Measurements from ENCODE around the gene NYAP2. TPM values are rescaled to one million over a fixed set of nuclear protein-coding genes. Genes with fewer than 3 reads are reported as not detected.

The NYAP2 gene
- total RNA-seq, 2 experiments from 2014 or later, result not detected

DNA sequence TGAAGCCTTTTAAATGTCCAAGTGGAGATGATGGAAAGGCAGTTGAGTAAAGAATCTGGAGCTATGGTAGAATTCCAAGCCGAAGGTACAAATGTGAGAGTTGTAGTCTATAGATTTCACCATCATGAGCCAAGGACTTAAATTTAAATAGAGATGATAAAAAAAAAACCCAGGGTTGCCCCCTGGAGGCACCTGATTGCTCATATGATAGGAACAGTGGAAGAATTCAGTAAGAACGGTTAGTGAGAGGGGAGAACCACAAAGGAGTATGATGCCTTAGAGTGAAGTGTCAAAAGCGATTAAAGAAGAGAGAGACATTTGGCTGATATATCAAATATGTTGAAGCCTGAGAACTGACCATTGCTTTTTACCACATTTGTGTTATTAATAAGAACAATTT lies 11.9 kb downstream of the NYAP2 start:
- no peak overlapping the region for H3K27ac Mint-ChIP-seq
- DNase-seq, result no peak
- no peak overlapping the region for H3K4me3 Mint-ChIP-seq

DNA sequence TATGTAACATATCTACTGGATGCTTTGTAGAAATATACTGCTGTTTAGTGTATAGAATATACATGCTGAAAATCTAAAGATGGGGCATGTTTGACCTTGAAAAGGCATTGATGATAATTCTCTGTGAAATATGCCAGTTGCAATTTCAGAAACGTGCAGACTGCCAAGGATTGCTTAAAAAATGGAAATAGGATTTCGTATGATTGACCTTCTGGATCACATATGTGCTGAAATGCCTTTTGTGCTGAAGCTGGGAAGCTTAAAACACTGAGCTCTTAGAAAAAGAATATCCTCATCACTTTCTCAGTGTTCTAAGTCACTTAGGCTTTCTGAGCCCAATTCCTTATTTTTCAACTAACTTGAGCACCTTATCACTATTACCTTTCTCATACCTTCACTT lies 14.3 kb downstream of the NYAP2 start:
- Mint-ChIP-seq H3K36me3 (ENCODE audit: low read depth) (no peaks in the 10 kb centered on the region), H3K9me3 (no peaks in the 10 kb centered on the region), H3K27ac (no peak overlapping the region), H3K27me3 (peaks cover 6% of the 10 kb centered on the region), H3K4me1 (no peaks in the 10 kb centered on the region), H3K4me3 (no peak overlapping the region)
- CTCF ChIA-PET, result interaction anchor here (0.6 kb wide), 1 partner anchor 252 kb away, joined by 3 read pairs; no protein-coding TSS in a partner anchor
- POLR2A ChIA-PET, result no interaction called here
- DNase-seq, result no peak

More for the DNA sequence above, 11.9 kb downstream of the NYAP2 start:
- ChIA-PET POLR2A (no interaction called here), CTCF (no interaction called here)
- Mint-ChIP-seq H3K9me3 (no peaks in the 10 kb centered on the region), H3K4me1 (no peaks in the 10 kb centered on the region), H3K36me3 (ENCODE audit: low read depth) (no peaks in the 10 kb centered on the region), H3K27me3 (peaks cover 2% of the 10 kb centered on the region)

DNA sequence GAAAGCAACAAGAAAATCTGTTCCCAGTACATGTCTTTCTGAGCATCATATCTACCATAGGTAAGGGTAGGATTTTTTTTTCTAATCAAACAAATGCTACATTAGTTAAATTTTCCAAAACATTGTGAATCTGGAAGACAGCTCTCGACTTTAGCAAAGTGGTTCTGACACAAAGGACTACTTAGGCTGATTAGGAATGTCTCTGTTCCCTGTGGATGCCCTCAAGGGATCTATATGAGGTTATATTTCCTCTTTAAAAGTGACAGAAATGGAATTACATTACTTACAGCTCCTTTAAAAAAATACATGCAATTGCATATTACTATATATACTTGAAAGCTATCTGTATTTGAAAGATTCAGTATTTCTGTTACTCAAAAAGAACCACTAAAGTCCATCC lies 15.4 kb downstream of the NYAP2 start:
- ChIA-PET CTCF (interaction anchor here (1.0 kb wide), 1 partner anchor 23 kb away, joined by 3 read pairs; no protein-coding TSS in a partner anchor), POLR2A (no interaction called here)
- Mint-ChIP-seq H3K4me3 (no peak overlapping the region), H3K9me3 (no peaks in the 10 kb centered on the region), H3K27ac (no peak overlapping the region), H3K36me3 (ENCODE audit: low read depth) (no peaks in the 10 kb centered on the region), H3K27me3 (peaks cover 6% of the 10 kb centered on the region), H3K4me1 (no peaks in the 10 kb centered on the region)
- no peak for DNase-seq

DNA sequence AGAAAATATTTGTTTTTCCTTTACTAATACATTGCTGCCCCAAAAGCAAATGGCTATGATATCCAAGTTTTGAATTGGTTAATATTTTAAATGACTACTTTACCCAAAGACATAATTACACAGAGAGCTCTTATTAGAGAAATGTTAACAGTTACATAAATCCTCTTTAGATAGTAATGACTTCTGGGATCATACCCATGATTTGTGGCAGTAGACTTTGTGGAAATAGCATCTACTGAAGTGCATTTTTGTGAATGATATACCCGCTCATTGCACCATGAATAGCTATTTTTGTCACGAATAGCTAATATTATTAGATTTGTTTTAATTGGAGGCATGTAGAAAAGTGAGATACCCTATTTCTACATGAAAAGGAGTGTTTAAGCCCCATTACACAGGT lies 15.8 kb downstream of the NYAP2 start:
- no peak for DNase-seq
- Mint-ChIP-seq H3K9me3 (no peaks in the 10 kb centered on the region), H3K4me3 (no peak overlapping the region), H3K27ac (no peak overlapping the region), H3K36me3 (ENCODE audit: low read depth) (no peaks in the 10 kb centered on the region), H3K4me1 (no peaks in the 10 kb centered on the region), H3K27me3 (peaks cover 6% of the 10 kb centered on the region)
- ChIA-PET POLR2A (no interaction called here), CTCF (interaction anchor here (1.0 kb wide), 1 partner anchor 23 kb away, joined by 3 read pairs; no protein-coding TSS in a partner anchor)

GRCh38 chr2:225415792-225416191 lies 16.3 kb downstream of the NYAP2 start:
- Mint-ChIP-seq H3K9me3 (no peaks in the 10 kb centered on the region), H3K27me3 (peaks cover 6% of the 10 kb centered on the region), H3K4me3 (no peak overlapping the region), H3K27ac (no peak overlapping the region), H3K4me1 (no peaks in the 10 kb centered on the region), H3K36me3 (ENCODE audit: low read depth) (no peaks in the 10 kb centered on the region)
- no peak for DNase-seq
- ChIA-PET POLR2A (no interaction called here), CTCF (interaction anchor here (1.0 kb wide), 1 partner anchor 23 kb away, joined by 3 read pairs; no protein-coding TSS in a partner anchor)

DNA sequence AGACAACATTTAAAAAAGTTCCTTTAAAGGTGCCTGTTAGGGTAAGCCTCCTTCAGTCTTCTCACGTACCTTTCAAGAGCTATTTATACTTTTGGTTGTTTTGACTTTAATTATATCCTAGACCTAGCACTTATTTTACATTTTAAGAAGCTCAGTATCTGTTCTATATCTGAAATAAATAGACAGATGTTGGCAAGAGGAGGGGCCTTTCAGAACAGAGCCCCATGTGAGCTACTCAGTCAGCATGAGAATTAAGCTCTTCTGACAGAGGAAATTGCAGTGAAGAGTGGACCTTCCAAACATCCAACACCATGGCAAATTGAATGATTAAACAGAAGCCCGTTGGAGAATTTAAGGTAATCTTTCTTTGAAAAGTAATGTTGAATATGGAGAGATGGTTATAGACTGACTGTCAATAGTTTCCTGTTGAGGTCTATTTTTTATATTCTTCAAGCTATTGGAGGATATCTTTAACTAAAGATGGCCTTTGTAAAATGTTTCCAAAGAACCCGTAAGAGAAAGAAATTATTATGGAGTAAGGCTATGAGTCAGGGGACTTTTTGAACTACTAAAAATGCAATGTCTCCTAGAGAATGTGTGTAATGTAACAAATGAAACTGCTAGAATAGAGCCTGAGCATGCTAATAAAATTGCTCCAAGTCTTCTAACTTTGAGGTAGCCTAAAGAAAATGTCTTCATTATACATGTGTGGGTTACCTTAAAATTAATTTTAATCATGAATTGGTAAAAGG lies 17.3 kb downstream of the NYAP2 start:
- no peaks in the 10 kb centered on the region for H3K9me3 Mint-ChIP-seq
- DNase-seq, result no peak
- ChIA-PET CTCF (no interaction called here), POLR2A (no interaction called here)
- H3K27me3 Mint-ChIP-seq, result peaks cover 6% of the 10 kb centered on the region
- H3K4me3 Mint-ChIP-seq, result no peak overlapping the region
- no peaks in the 10 kb centered on the region for H3K36me3 Mint-ChIP-seq (ENCODE audit: low read depth)
- H3K4me1 Mint-ChIP-seq, result no peaks in the 10 kb centered on the region
- H3K27ac Mint-ChIP-seq, result no peak overlapping the region

GRCh38 chr2:225419033-225419432 lies 19.5 kb downstream of the NYAP2 start:
- H3K4me3 Mint-ChIP-seq, result no peak overlapping the region
- POLR2A ChIA-PET, result no interaction called here
- no peak for DNase-seq
- peaks cover 6% of the 10 kb centered on the region for H3K27me3 Mint-ChIP-seq
- no peaks in the 10 kb centered on the region for H3K36me3 Mint-ChIP-seq (ENCODE audit: low read depth)
- no peaks in the 10 kb centered on the region for H3K4me1 Mint-ChIP-seq
- CTCF ChIA-PET, result no interaction called here
- H3K27ac Mint-ChIP-seq, result no peak overlapping the region
- H3K9me3 Mint-ChIP-seq, result no peaks in the 10 kb centered on the region

GRCh38 chr2:225422145-225422544 lies 22.6 kb downstream of the NYAP2 start:
- POLR2A ChIA-PET, result no interaction called here
- CTCF ChIA-PET, result no interaction called here
- Mint-ChIP-seq H3K27me3 (peaks cover 6% of the 10 kb centered on the region), H3K27ac (no peak overlapping the region), H3K9me3 (no peaks in the 10 kb centered on the region), H3K4me3 (no peak overlapping the region), H3K4me1 (no peaks in the 10 kb centered on the region), H3K36me3 (ENCODE audit: low read depth) (no peaks in the 10 kb centered on the region)
- DNase-seq, result no peak

DNA sequence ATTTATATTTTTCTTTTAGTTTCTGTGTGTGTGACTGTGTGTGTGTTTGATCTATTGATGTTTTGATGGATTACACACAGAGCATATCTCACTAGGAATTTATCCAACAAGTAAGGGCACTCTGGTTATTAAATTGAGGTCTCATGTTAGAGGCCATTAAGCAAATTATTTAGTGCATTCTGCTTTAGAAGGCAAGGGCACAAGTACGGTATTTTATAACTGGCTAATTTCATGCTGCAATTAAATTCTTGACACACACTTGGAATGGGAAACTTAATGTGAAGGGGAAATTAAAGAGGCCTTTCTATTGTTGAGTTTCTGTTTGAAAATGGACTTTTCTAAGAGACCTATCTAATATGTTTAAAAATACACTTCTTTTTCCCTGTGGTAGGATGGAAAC lies 25.8 kb downstream of the NYAP2 start:
- H3K27ac Mint-ChIP-seq, result no peak overlapping the region
- H3K36me3 Mint-ChIP-seq (ENCODE audit: low read depth), result no peaks in the 10 kb centered on the region
- ChIA-PET CTCF (no interaction called here), POLR2A (no interaction called here)
- no peaks in the 10 kb centered on the region for H3K9me3 Mint-ChIP-seq
- peaks cover 2% of the 10 kb centered on the region for H3K27me3 Mint-ChIP-seq
- DNase-seq, result no peak
- no peak overlapping the region for H3K4me3 Mint-ChIP-seq
- H3K4me1 Mint-ChIP-seq, result no peaks in the 10 kb centered on the region

DNA sequence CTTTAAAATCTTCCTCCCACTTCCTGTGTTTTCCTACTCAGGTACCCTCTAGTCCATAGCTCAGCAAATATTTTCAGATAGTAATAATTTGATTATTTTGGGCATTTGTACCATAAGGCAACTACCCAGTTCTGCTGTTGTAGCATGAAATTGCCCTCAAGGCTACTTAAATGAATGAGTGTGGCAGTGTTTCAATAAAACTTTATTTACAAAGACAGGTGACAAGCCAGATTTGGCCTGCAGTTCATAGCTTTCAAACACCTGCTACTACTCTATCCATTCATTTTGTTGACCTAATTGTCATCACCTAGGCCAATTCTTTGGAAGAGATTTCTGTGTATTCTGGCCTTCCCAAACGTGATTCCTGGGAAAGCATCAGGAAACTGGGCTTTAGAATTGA lies 28.9 kb downstream of the NYAP2 start:
- CTCF ChIA-PET, result no interaction called here
- no peak overlapping the region for H3K4me3 Mint-ChIP-seq
- H3K27ac Mint-ChIP-seq, result no peak overlapping the region
- no peak for DNase-seq
- peaks cover 2% of the 10 kb centered on the region for H3K27me3 Mint-ChIP-seq
- H3K9me3 Mint-ChIP-seq, result no peaks in the 10 kb centered on the region
- H3K4me1 Mint-ChIP-seq, result no peaks in the 10 kb centered on the region
- POLR2A ChIA-PET, result no interaction called here
- no peaks in the 10 kb centered on the region for H3K36me3 Mint-ChIP-seq (ENCODE audit: low read depth)

DNA sequence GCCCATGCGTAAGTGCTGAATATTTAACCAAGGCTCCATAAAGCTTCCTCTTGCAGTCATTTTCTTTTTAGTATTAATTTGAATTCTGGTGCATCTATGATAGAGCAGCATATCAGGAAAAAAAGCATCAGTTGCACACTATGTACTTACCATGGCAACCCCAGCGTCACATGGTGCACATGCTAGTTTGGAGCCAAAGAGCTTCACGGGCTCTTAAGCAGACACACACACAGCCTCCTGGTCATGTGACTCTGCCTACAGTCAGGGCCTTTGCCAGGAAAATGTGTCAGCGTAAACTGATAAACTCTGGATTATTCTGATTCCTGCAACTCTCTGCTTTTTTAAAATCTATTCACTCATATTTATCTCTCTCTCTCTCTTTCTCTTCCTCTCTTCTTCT lies 30.2 kb downstream of the NYAP2 start:
- ChIA-PET POLR2A (no interaction called here), CTCF (interaction anchor here (0.7 kb wide), 1 partner anchor 9 kb away, joined by 3 read pairs; no protein-coding TSS in a partner anchor)
- no peak overlapping the region for H3K27ac Mint-ChIP-seq
- H3K9me3 Mint-ChIP-seq, result no peaks in the 10 kb centered on the region
- no peak for DNase-seq
- H3K4me3 Mint-ChIP-seq, result no peak overlapping the region
- H3K36me3 Mint-ChIP-seq (ENCODE audit: low read depth), result no peaks in the 10 kb centered on the region
- peaks cover 2% of the 10 kb centered on the region for H3K27me3 Mint-ChIP-seq
- no peaks in the 10 kb centered on the region for H3K4me1 Mint-ChIP-seq

- CTCF ChIA-PET, result no interaction called here
- H3K27ac Mint-ChIP-seq, result no peak overlapping the region
These were observed 31.8 kb downstream of the NYAP2 start for GRCh38 chr2:225431105-225431863.

GRCh38 chr2:225434014-225434413 lies 34.5 kb downstream of the NYAP2 start:
- no peak for DNase-seq
- Mint-ChIP-seq H3K27ac (no peak overlapping the region), H3K4me1 (no peaks in the 10 kb centered on the region), H3K4me3 (no peak overlapping the region), H3K9me3 (no peaks in the 10 kb centered on the region), H3K36me3 (ENCODE audit: low read depth) (no peaks in the 10 kb centered on the region), H3K27me3 (no peaks in the 10 kb centered on the region)
- ChIA-PET CTCF (no interaction called here), POLR2A (no interaction called here)

More at GRCh38 chr2:225431105-225431863, 31.8 kb downstream of the NYAP2 start:
- Mint-ChIP-seq H3K27me3 (peaks cover 2% of the 10 kb centered on the region), H3K36me3 (ENCODE audit: low read depth) (no peaks in the 10 kb centered on the region), H3K9me3 (no peaks in the 10 kb centered on the region), H3K4me1 (no peaks in the 10 kb centered on the region), H3K4me3 (no peak overlapping the region)
- POLR2A ChIA-PET, result no interaction called here
- DNase-seq, result no peak

Measured in activated CD4-positive, alpha-beta T cell treated with anti-CD3 and anti-CD28 coated beads, Interleukin-2, amount 10 ng/mL, durations not matched to agents 7 days and 5 days (primary cell).